ENCODE data around the gene SLA2. TPM values are rescaled to one million over a fixed set of nuclear protein-coding genes. Genes with fewer than 3 reads are reported as not detected.

SLA2 gene
- total and polyA plus RNA-seq, 2 of the 4 experiments (the other 2 are of a cell fraction) = 0.03 TPM; not detected in 1

- H3K18ac ChIP-seq (ENCODE audit: low read depth, low read length) = no peak overlapping the region
- no peak overlapping the region for H3K9ac ChIP-seq (ENCODE audit: low read depth, low read length)
- no peak overlapping the region for H2BK15ac ChIP-seq (ENCODE audit: low read depth, low read length)
- H3K56ac ChIP-seq (ENCODE audit: extremely low read depth, insufficient read depth, low read length) = no peak overlapping the region
- no peaks in the 10 kb centered on the region for H3K9me1 ChIP-seq (ENCODE audit: insufficient read depth, low read length)
- H2BK5ac ChIP-seq (ENCODE audit: low read depth, low read length, poor library complexity, severe bottlenecking) = no peak overlapping the region
- ATAC-seq (ENCODE audit: low read depth) = no peak
- no peak overlapping the region for H2AK9ac ChIP-seq (replicated peaks; ENCODE audit: low read depth, low read length, poor library complexity)
- H2AK5ac ChIP-seq (ENCODE audit: low read depth, low read length) = no peak overlapping the region
- peaks cover 12% of the 10 kb centered on the region for H3K36me3 ChIP-seq (ENCODE audit: control insufficient read depth, insufficient read depth, low read length)
- no peak overlapping the region for H4K8ac ChIP-seq (ENCODE audit: low read depth in 2 of 2, low read length in 2 of 2)
- no peak for DNase-seq
- intact Hi-C loops (cut with micrococcal nuclease) = loop anchor here (10.0 kb wide), 1 partner anchor 202 kb away; a partner anchor contains a TSS
- no peak overlapping the region for H2AFZ ChIP-seq (replicated peaks; ENCODE audit: low read length, poor library complexity)
- H4K91ac ChIP-seq (ENCODE audit: insufficient read depth, low read depth, low read length) = no peak overlapping the region
- H3K4me3 ChIP-seq (ENCODE audit: insufficient read depth, low read depth, low read length) = no peak overlapping the region
- TF ChIP-seq FOS (IDR thresholded peaks at IDR 0.05; ENCODE audit: low read depth, low read length) = no peak
- peak; percentile 26; the same call in 1 of the 2 replicates for TF ChIP-seq CEBPB (IDR thresholded peaks at IDR 0.05; ENCODE audit: low read depth, low read length)
- H4K20me1 ChIP-seq (ENCODE audit: insufficient read depth, low read length) = no peaks in the 10 kb centered on the region
- H3K27me3 ChIP-seq (ENCODE audit: control insufficient read depth, insufficient read depth, low read length) = no peaks in the 10 kb centered on the region
- no peaks in the 10 kb centered on the region for H3K9me3 ChIP-seq (ENCODE audit: control insufficient read depth, insufficient read depth, low read length)
- CTCF ChIA-PET = no interaction called here
- H3K4me2 ChIP-seq (ENCODE audit: low read depth, low read length) = no peak overlapping the region
- H2BK20ac ChIP-seq (ENCODE audit: low read depth, low read length) = no peak overlapping the region
- H3K14ac ChIP-seq (replicated peaks; ENCODE audit: low read depth, low read length) = no peak overlapping the region
- H3K23ac ChIP-seq (ENCODE audit: low read depth, low read length) = no peak overlapping the region
- no peak overlapping the region for H3K27ac ChIP-seq (ENCODE audit: insufficient read depth, low read length)
- no CpG with 5 or more reads among the region's 2 CpGs for WGBS, 2 experiments (ENCODE audit: extremely low coverage in 2 of 2, insufficient read length in 1 of 2)
- POLR2A ChIA-PET (ENCODE audit: unreplicated experiment) = no interaction called here
- no peak overlapping the region for H2BK120ac ChIP-seq (ENCODE audit: low read depth, low read length)
- no peaks in the 10 kb centered on the region; the same call in 1 of the 2 replicates for H3K4me1 ChIP-seq (ENCODE audit: control insufficient read depth, insufficient read depth, low read length)
- H4K5ac ChIP-seq (ENCODE audit: low read depth, low read length) = no peak overlapping the region
- dilution Hi-C loops (cut with HindIII; ENCODE audit: low sequenced_read_pairs, unreplicated experiment) = no loop called here
- H3K4ac ChIP-seq (ENCODE audit: low read depth, low read length) = no peak overlapping the region
- H3K79me1 ChIP-seq (ENCODE audit: low read depth in 1 of 2, low read length in 2 of 2) = no peaks in the 10 kb centered on the region
- in situ Hi-C loops (cut with MboI; ENCODE audit: low sequenced_read_pairs) = no loop called here
- BruUV-seq (replicated peaks) = no TSS peak
Measured at GRCh38 chr20:36663031-36663430, 17.0 kb upstream of the SLA2 start.

Measured in IMR-90 (cell line).